H1 (cell line): ENCODE results near the gene MSI2. TPM values are rescaled to one million over a fixed set of nuclear protein-coding genes. Genes with fewer than 3 reads are reported as not detected.

Experiments
- BCL11A ChIP-seq, 2 experiments: IDR thresholded peaks; one replicate each; pipeline ENCODE4 v1.6.1; 2011; ENCODE audit warnings: low read depth in 2 of 2, low read length in 2 of 2, mild to moderate bottlenecking in 2 of 2
- CHD7 ChIP-seq: fragments of 300-600 bp; sonication (generic); IDR thresholded peaks from 2 replicates; pipeline ENCODE4 v1.7.1; 2012; ENCODE audit warnings: low read length, moderate library complexity, mild to moderate bottlenecking, inconsistent platforms; ENCODE audit not compliant: insufficient replicate concordance
- polyA plus RNA-seq, 7 experiments: library from polyadenylated mRNA; depleted of rRNA in 3 of 7; stranded (reverse) in 5 of 7; unstranded in 2 of 7; fragments of >200 nt in 5 of 7; fragments of 200-250 nt in 2 of 7; gene quantifications; 1 replicate in 5 of 7; 2 replicates in 1 of 7; 4 replicates in 1 of 7; pipeline versions ENCODE4 v1.2.1 to v1.2.3, GENCODE V29; 2011 to 2013; ENCODE audit warnings: missing spikeins in 2 of 7, mixed read lengths in 2 of 7
- total RNA-seq: library from RNA; stranded (reverse); fragmentation: NEBNext Ultra II Directional; extraction: Animal tissue kit (Norgen Biotek cat#: 25700); gene quantifications from 2 replicates; pipeline ENCODE4 v1.2.1, GENCODE V29; 2021

The MSI2 gene
- total and polyA plus RNA-seq, 2 of the 8 experiments (the other 6 are each of a cell fraction or from before 2014, with no cell fraction given), result 36.7 to 80.6 TPM

GRCh38 chr17:57507828-57508227 is 251.5 kb downstream of the MSI2 start (continued):
- TF ChIP-seq CHD7, result no peak
- no peak for TF ChIP-seq BCL11A (IDR thresholded peaks at IDR 0.05; ENCODE audit: low read depth in 2 of 2, low read length in 2 of 2)
- TF ChIP-seq, all 59 proteins: peak for 0
